K562 (cell line): Measurements from ENCODE around the gene NTM. TPM values are rescaled to one million over a fixed set of nuclear protein-coding genes. Genes with fewer than 3 reads are reported as not detected.

Experiments
- CXXC5 ChIP-seq: fragments of 250-450 bp; sonication (Bioruptor Pico); IDR thresholded peaks from 2 replicates; pipeline ENCODE4 v1.8.0; 2022; ENCODE audit warnings: inconsistent platforms, mild to moderate bottlenecking, moderate library complexity
- E2F3 ChIP-seq: fragments of 250-450 bp; sonication (Bioruptor Pico); IDR thresholded peaks from 2 replicates; pipeline ENCODE4 v1.4.0; 2020; ENCODE audit warnings: mild to moderate bottlenecking
- HDAC3 ChIP-seq: fragments of 450-650 bp; IDR thresholded peaks from 2 replicates; pipeline ENCODE4 v1.6.1; 2018; ENCODE audit warnings: borderline replicate concordance, mild to moderate bottlenecking, moderate library complexity; ENCODE audit not compliant: partially characterized antibody
- MEIS2 ChIP-seq: fragments of 450-650 bp; IDR thresholded peaks from 2 replicates; pipeline ENCODE4 v1.6.1; 2014; ENCODE audit warnings: mild to moderate bottlenecking; ENCODE audit not compliant: partially characterized antibody
- PHF20 ChIP-seq: fragments of 450-650 bp; IDR thresholded peaks from 2 replicates; pipeline ENCODE4 v1.6.1; 2018; ENCODE audit not compliant: partially characterized antibody
- SRF ChIP-seq, 2 experiments: fragments of 250-450, 450-650 bp in 1 of 2; sonication (Bioruptor Pico) in 1 of 2; sonication (generic) in 1 of 2; formaldehyde crosslinking; IDR thresholded peaks; 2 replicates each; pipeline versions ENCODE4 v1.5.0 to v1.5.1; 2020 to 2022; ENCODE audit warnings: mild to moderate bottlenecking in 1 of 2, missing genetic modification reagents in 1 of 2
- SRSF9 ChIP-seq: fragments of 200-400 bp; formaldehyde crosslinking; IDR thresholded peaks from 2 replicates; pipeline ENCODE4 v1.6.1; 2017; ENCODE audit warnings: low read depth, low read length, borderline replicate concordance
- polyA plus RNA-seq, 8 experiments: library from polyadenylated mRNA; depleted of rRNA in 4 of 8; stranded (reverse) in 5 of 8; unstranded in 3 of 8; fragments of >200 nt; fragmentation: Nextera tagmentation in 2 of 8; fragmentation: Illumina TruSeq in 1 of 8; extraction: Ambion mirVana in 2 of 8; extraction: Trizol in 1 of 8; gene quantifications; 2 replicates each; pipeline versions ENCODE4 v1.2.1 to v1.2.3, GENCODE V29; 2011 to 2014; ENCODE audit warnings: inconsistent platforms in 1 of 8, missing spikeins in 1 of 8
- total RNA-seq, 7 experiments: library from RNA; depleted of rRNA in 6 of 7; stranded (reverse); fragments of >200 nt in 6 of 7; fragmentation: Illumina TruSeq in 2 of 7; extraction: Trizol in 2 of 7; gene quantifications; 2 replicates each; pipeline versions ENCODE4 v1.2.1 to v1.2.3, GENCODE V29; 2011 to 2021; ENCODE audit warnings: low replicate concordance in 1 of 7
- TF ChIP-seq, protein P1 (sequence below): fragments of 250-450 bp; sonication (Bioruptor Pico); IDR thresholded peaks from 2 replicates; pipeline ENCODE4 v1.8.0; 2021; ENCODE audit warnings: moderate library complexity, mild to moderate bottlenecking, inconsistent platforms
- TF ChIP-seq, protein P2 (sequence below), 2 experiments: fragments of 450-650 bp in 1 of 2; IDR thresholded peaks; 2 replicates each; pipeline ENCODE4 v1.6.1; 2011 to 2017; ENCODE audit warnings: low read depth in 2 of 2, antibody characterized with exemption in 1 of 2, borderline replicate concordance in 1 of 2, low read length in 1 of 2, mild to moderate bottlenecking in 1 of 2, mixed read lengths in 1 of 2; ENCODE audit not compliant: control insufficient read depth in 1 of 2
- TF ChIP-seq, protein P3 (sequence below): fragments of 200-400 bp; formaldehyde crosslinking; IDR thresholded peaks from 2 replicates; pipeline ENCODE4 v1.6.1; 2017; ENCODE audit warnings: mild to moderate bottlenecking, low read depth, low read length, moderate library complexity

NTM gene
- total and polyA plus RNA-seq, 9 of the 15 experiments (the other 6 are each of a cell fraction or from before 2014, with no cell fraction given), result not detected

DNA sequence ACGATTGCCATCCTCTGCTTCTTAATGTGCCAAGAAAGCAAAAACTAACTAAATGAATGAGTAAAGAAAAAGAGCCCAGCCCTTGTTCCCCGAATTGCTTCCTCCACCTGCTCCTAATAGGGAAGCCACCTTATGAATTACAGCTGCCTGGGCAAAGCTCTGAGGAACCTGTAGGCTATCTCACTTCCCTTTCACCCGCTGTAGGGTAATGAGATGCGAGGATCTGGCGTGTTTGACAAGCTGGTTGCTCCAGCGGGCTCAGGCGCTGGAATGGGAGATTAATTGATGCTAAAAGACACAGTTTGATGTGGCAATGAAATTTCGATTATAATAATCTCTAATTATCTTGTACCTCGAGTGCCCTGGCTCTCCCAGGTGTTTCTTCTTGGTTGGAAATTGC is 256.4 kb downstream of the NTM start (continued):
- TF ChIP-seq, protein P1, sequence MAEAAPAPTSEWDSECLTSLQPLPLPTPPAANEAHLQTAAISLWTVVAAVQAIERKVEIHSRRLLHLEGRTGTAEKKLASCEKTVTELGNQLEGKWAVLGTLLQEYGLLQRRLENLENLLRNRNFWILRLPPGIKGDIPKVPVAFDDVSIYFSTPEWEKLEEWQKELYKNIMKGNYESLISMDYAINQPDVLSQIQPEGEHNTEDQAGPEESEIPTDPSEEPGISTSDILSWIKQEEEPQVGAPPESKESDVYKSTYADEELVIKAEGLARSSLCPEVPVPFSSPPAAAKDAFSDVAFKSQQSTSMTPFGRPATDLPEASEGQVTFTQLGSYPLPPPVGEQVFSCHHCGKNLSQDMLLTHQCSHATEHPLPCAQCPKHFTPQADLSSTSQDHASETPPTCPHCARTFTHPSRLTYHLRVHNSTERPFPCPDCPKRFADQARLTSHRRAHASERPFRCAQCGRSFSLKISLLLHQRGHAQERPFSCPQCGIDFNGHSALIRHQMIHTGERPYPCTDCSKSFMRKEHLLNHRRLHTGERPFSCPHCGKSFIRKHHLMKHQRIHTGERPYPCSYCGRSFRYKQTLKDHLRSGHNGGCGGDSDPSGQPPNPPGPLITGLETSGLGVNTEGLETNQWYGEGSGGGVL (CRISPR knock-in tag), result no peak
- no peak for TF ChIP-seq SRF (CRISPR knock-in tag; IDR thresholded peaks at IDR 0.05)
- no peak for TF ChIP-seq HDAC3
- TF ChIP-seq CXXC5 (CRISPR knock-in tag), result no peak
- TF ChIP-seq, protein P2, sequence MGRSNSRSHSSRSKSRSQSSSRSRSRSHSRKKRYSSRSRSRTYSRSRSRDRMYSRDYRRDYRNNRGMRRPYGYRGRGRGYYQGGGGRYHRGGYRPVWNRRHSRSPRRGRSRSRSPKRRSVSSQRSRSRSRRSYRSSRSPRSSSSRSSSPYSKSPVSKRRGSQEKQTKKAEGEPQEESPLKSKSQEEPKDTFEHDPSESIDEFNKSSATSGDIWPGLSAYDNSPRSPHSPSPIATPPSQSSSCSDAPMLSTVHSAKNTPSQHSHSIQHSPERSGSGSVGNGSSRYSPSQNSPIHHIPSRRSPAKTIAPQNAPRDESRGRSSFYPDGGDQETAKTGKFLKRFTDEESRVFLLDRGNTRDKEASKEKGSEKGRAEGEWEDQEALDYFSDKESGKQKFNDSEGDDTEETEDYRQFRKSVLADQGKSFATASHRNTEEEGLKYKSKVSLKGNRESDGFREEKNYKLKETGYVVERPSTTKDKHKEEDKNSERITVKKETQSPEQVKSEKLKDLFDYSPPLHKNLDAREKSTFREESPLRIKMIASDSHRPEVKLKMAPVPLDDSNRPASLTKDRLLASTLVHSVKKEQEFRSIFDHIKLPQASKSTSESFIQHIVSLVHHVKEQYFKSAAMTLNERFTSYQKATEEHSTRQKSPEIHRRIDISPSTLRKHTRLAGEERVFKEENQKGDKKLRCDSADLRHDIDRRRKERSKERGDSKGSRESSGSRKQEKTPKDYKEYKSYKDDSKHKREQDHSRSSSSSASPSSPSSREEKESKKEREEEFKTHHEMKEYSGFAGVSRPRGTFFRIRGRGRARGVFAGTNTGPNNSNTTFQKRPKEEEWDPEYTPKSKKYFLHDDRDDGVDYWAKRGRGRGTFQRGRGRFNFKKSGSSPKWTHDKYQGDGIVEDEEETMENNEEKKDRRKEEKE (IDR thresholded peaks at IDR 0.05; ENCODE audit: borderline replicate concordance in 1 of 2, control insufficient read depth in 1 of 2, low read depth in 2 of 2, low read length in 1 of 2), result no peak
- TF ChIP-seq, protein P3, sequence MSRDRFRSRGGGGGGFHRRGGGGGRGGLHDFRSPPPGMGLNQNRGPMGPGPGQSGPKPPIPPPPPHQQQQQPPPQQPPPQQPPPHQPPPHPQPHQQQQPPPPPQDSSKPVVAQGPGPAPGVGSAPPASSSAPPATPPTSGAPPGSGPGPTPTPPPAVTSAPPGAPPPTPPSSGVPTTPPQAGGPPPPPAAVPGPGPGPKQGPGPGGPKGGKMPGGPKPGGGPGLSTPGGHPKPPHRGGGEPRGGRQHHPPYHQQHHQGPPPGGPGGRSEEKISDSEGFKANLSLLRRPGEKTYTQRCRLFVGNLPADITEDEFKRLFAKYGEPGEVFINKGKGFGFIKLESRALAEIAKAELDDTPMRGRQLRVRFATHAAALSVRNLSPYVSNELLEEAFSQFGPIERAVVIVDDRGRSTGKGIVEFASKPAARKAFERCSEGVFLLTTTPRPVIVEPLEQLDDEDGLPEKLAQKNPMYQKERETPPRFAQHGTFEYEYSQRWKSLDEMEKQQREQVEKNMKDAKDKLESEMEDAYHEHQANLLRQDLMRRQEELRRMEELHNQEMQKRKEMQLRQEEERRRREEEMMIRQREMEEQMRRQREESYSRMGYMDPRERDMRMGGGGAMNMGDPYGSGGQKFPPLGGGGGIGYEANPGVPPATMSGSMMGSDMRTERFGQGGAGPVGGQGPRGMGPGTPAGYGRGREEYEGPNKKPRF, result no peak
- TF ChIP-seq PHF20, result no peak
- TF ChIP-seq MEIS2, result no peak
- TF ChIP-seq SRSF9, result no peak
- no peak for TF ChIP-seq E2F3
- TF ChIP-seq, all 486 proteins: peak for 0
